Suprapubic skin (tissue), 4 donors: ENCODE data around the gene CAPZB. TPM values are rescaled to one million over a fixed set of nuclear protein-coding genes. Genes with fewer than 3 reads are reported as not detected.

Experiments used
- DNase-seq, 2 donors: peaks; one replicate each; pipeline ENCODE4 v3.0.0-alpha.2; 2019; ENCODE audit warnings: low spot score in 2 of 2
- H3K27ac ChIP-seq: fragments of 200-600 bp; sonication (generic); one replicate; pipeline ENCODE4 v1.5.1; 2019
- H3K27me3 ChIP-seq: fragments of 200-600 bp; sonication (generic); one replicate; pipeline ENCODE4 v1.5.1; 2019
- H3K36me3 ChIP-seq: fragments of 200-600 bp; sonication (generic); one replicate; pipeline ENCODE4 v1.5.1; 2019
- H3K4me1 ChIP-seq: fragments of 200-600 bp; sonication (generic); one replicate; pipeline ENCODE4 v1.5.1; 2019
- H3K4me3 ChIP-seq: fragments of 200-600 bp; sonication (generic); one replicate; pipeline ENCODE4 v1.5.1; 2019; ENCODE audit warnings: mild to moderate bottlenecking
- H3K9me3 ChIP-seq: fragments of 200-600 bp; sonication (generic); one replicate; pipeline ENCODE4 v1.5.1; 2019
- CTCF ChIP-seq, 2 donors: fragments of 200-600 bp in 1 of 2; fragments of 450-650 bp in 1 of 2; sonication (generic) in 1 of 2; IDR thresholded peaks; one replicate each; pipeline ENCODE4 v1.5.1; 2016 to 2019; ENCODE audit warnings: antibody characterized with exemption in 2 of 2, mild to moderate bottlenecking in 1 of 2, moderate library complexity in 1 of 2
- EP300 ChIP-seq: sonication (generic); formaldehyde crosslinking; IDR thresholded peaks from one replicate; pipeline ENCODE4 v1.6.1; 2017; ENCODE audit warnings: antibody characterized with exemption
- POLR2A ChIP-seq, 2 donors: fragments of 450-650 bp; IDR thresholded peaks; one replicate each; pipeline ENCODE4 v1.6.1; 2017; ENCODE audit warnings: antibody characterized with exemption in 2 of 2, mild to moderate bottlenecking in 2 of 2, moderate library complexity in 2 of 2
- POLR2AphosphoS5 ChIP-seq, 3 donors: sonication (generic); formaldehyde crosslinking; IDR thresholded peaks; one replicate each; pipeline ENCODE4 v1.6.1; 2017; ENCODE audit warnings: antibody characterized with exemption in 3 of 3
- WGBS: methylation state at CpG from one replicate; pipeline ENCODE4 v1.1.5; 2018; 5-methylcytosine and 5-hydroxymethylcytosine counted together
- total RNA-seq, 4 donors: library from RNA; depleted of rRNA; stranded (reverse); fragments of >200 nt; gene quantifications; one replicate each; pipeline ENCODE4 v1.1.0, GENCODE V29; 2016

The CAPZB gene
- total RNA-seq, 4 donors from 2014 or later, result 101 to 130 (median 126) TPM

DNA sequence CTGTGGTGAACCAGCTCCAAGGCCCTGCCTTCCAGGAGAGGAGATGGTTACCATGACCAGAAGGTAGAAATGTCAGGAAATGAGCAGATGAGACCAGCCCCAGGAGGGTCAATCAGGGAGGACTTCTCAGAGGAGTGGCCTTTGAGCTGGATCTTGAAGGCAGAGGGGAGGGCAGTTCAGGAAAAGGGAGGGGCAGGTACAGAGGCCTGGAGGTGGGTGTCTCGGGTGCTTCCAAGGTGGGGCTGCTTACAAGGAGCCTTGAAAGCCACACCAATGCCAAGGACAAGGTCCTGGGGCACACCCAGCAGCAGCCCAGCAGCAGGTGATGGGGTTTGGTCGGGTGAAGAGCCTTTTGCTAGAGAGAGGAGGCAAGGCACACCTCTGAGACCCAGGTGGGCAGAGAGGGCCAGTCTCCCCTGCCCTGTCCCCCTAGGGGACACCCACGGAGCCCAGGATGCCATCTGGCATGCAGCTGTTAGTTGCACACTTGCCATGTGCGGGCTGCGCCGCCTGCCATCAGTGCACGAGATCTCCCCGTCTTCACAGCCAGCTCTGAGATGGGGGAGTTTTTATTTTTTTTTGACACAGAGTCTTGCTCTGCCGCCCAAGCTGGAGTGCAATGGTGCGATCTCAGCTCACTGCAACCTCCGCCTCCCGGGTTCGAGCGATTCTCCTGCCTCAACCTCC is 154.7 kb downstream of the CAPZB start:
- no peak overlapping the region for H3K4me3 ChIP-seq

GRCh38 chr1:19329611-19330010 is 155.7 kb downstream of the CAPZB start:
- Histone ChIP-seq H3K9me3 (no peaks in the 10 kb centered on the region), H3K27me3 (no peaks in the 10 kb centered on the region), H3K36me3 (peaks cover 43% of the 10 kb centered on the region), H3K4me3 (no peak overlapping the region), H3K4me1 (no peaks in the 10 kb centered on the region), H3K27ac (no peak overlapping the region)
- WGBS, result 93% methylated on average over 5 of the region's 5 CpGs
- no peak for DNase-seq
- TF ChIP-seq POLR2AphosphoS5 (IDR thresholded peaks at IDR 0.05) (no peak), POLR2A (IDR thresholded peaks at IDR 0.05) (no peak), CTCF (IDR thresholded peaks at IDR 0.05) (no peak), EP300 (no peak)

More for the DNA sequence above, 154.7 kb downstream of the CAPZB start:
- Histone ChIP-seq H3K27ac (no peak overlapping the region), H3K9me3 (no peaks in the 10 kb centered on the region), H3K27me3 (no peaks in the 10 kb centered on the region), H3K4me1 (no peaks in the 10 kb centered on the region), H3K36me3 (peaks cover 33% of the 10 kb centered on the region)
- no peak for DNase-seq
- 69% methylated on average over 14 of the region's 14 CpGs for WGBS
- TF ChIP-seq EP300 (no peak), CTCF (IDR thresholded peaks at IDR 0.05) (no peak), POLR2A (IDR thresholded peaks at IDR 0.05) (no peak), POLR2AphosphoS5 (IDR thresholded peaks at IDR 0.05) (no peak)

GRCh38 chr1:19329188-19329587 is 156.2 kb downstream of the CAPZB start:
- peaks cover 47% of the 10 kb centered on the region for H3K36me3 ChIP-seq
- TF ChIP-seq POLR2AphosphoS5 (IDR thresholded peaks at IDR 0.05), result no peak
- TF ChIP-seq CTCF (IDR thresholded peaks at IDR 0.05), result no peak
- no peak for TF ChIP-seq EP300
- TF ChIP-seq POLR2A (IDR thresholded peaks at IDR 0.05), result no peak
- no peaks in the 10 kb centered on the region for H3K9me3 ChIP-seq

DNA sequence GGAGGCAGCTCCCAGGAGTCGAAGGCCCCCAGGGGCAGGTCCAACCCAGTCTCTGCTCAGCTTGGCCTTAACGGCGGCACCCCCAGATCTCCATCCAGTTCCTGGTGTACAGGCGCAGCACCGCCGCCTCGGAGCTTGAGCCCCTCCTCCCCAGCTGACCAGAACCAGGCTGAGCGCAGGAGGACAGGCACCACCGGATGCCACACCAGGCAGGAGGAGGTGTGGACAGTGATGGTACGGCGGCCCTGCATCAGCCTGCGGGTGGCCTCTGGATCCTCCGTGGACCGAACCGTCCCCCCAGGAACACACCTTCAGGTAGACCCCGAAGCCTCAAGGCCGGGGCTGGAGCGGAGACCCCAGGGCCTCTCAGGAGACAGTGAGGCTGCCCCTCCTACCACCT is 156.9 kb downstream of the CAPZB start:
- H3K27ac ChIP-seq, result no peak overlapping the region
- no peaks in the 10 kb centered on the region for H3K9me3 ChIP-seq
- H3K4me3 ChIP-seq, result no peak overlapping the region
- no peak for DNase-seq
- no peaks in the 10 kb centered on the region for H3K27me3 ChIP-seq
- TF ChIP-seq POLR2A (IDR thresholded peaks at IDR 0.05), result no peak
- no peak for TF ChIP-seq CTCF (IDR thresholded peaks at IDR 0.05)
- no peak for TF ChIP-seq EP300
- no peak for TF ChIP-seq POLR2AphosphoS5 (IDR thresholded peaks at IDR 0.05)
- 86% methylated on average over 10 of the region's 18 CpGs for WGBS
- no peaks in the 10 kb centered on the region for H3K4me1 ChIP-seq
- H3K36me3 ChIP-seq, result peaks cover 54% of the 10 kb centered on the region

More at GRCh38 chr1:19329188-19329587, 156.2 kb downstream of the CAPZB start:
- no peak overlapping the region for H3K27ac ChIP-seq
- H3K4me1 ChIP-seq, result no peaks in the 10 kb centered on the region
- no peak for DNase-seq
- 87% methylated on average over 11 of the region's 13 CpGs for WGBS
- H3K4me3 ChIP-seq, result no peak overlapping the region
- H3K27me3 ChIP-seq, result no peaks in the 10 kb centered on the region

GRCh38 chr1:19327736-19328135 is 157.6 kb downstream of the CAPZB start:
- DNase-seq, result no peak
- Histone ChIP-seq H3K27ac (no peak overlapping the region), H3K36me3 (peaks cover 60% of the 10 kb centered on the region), H3K9me3 (no peaks in the 10 kb centered on the region), H3K4me1 (no peaks in the 10 kb centered on the region), H3K4me3 (no peak overlapping the region), H3K27me3 (no peaks in the 10 kb centered on the region)
- 94% methylated on average over 9 of the region's 9 CpGs for WGBS
- TF ChIP-seq POLR2AphosphoS5 (IDR thresholded peaks at IDR 0.05) (no peak), CTCF (IDR thresholded peaks at IDR 0.05) (no peak), EP300 (no peak), POLR2A (IDR thresholded peaks at IDR 0.05) (no peak)
